Vagina (tissue), 2 donors: ENCODE results near the gene ELF4.

Experiments
- POLR2A ChIP-seq, 2 donors: fragments of 450-650 bp; IDR thresholded peaks; one replicate each; pipeline ENCODE4 v1.6.1; 2017; ENCODE audit warnings: antibody characterized with exemption in 2 of 2, mild to moderate bottlenecking in 2 of 2, moderate library complexity in 2 of 2
- POLR2AphosphoS5 ChIP-seq, 2 donors: sonication (generic); formaldehyde crosslinking; IDR thresholded peaks; one replicate each; pipeline ENCODE4 v1.9.0; 2017; ENCODE audit warnings: antibody characterized with exemption in 2 of 2, mild to moderate bottlenecking in 2 of 2, low read depth in 1 of 2; ENCODE audit not compliant: insufficient read depth in 1 of 2
- TF ChIP-seq, protein P1 (sequence below), 3 experiments: fragments of 450-650 bp in 2 of 3; fragments of 200-600 bp in 1 of 3; sonication (generic) in 1 of 3; IDR thresholded peaks; one replicate each; pipeline ENCODE4 v1.5.1; 2017 to 2019; ENCODE audit warnings: antibody characterized with exemption in 3 of 3, mild to moderate bottlenecking in 2 of 3, moderate library complexity in 2 of 3

DNA sequence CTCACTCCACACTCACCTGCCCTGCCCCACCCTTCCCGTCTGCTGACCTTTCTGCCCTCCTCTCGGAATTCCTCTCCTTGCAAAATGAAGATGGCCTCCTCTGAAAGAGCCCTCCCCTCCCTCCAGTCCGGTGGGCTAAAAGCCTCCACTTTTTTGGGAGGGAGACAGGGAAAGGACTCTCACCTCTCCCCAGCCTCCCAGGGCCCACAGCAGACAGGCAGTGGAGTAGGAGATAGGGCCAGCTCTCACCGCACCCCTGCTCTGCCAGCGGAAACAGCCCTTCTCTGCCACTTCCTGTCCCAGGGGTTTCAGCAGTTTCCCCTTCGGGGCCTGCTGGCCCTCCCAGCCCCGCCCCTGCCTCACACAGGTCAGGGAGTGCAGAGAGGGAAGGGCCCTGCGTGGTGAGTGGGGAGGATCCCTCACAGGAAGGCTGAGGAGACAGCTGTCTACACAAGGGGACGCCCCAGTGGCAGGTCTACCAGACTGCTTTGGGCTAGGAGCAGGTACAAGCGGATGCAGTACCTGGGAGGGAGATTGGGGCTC, 18.2 kb downstream of the ELF4 start:
- TF ChIP-seq, protein P1, sequence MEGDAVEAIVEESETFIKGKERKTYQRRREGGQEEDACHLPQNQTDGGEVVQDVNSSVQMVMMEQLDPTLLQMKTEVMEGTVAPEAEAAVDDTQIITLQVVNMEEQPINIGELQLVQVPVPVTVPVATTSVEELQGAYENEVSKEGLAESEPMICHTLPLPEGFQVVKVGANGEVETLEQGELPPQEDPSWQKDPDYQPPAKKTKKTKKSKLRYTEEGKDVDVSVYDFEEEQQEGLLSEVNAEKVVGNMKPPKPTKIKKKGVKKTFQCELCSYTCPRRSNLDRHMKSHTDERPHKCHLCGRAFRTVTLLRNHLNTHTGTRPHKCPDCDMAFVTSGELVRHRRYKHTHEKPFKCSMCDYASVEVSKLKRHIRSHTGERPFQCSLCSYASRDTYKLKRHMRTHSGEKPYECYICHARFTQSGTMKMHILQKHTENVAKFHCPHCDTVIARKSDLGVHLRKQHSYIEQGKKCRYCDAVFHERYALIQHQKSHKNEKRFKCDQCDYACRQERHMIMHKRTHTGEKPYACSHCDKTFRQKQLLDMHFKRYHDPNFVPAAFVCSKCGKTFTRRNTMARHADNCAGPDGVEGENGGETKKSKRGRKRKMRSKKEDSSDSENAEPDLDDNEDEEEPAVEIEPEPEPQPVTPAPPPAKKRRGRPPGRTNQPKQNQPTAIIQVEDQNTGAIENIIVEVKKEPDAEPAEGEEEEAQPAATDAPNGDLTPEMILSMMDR (IDR thresholded peaks at IDR 0.05), result no peak
- TF ChIP-seq POLR2A (IDR thresholded peaks at IDR 0.05) (no peak), POLR2AphosphoS5 (IDR thresholded peaks at IDR 0.05; ENCODE audit: insufficient read depth in 1 of 2, low read depth in 1 of 2) (peak in 1 of 2 donors; percentile 47)
